DOHH2 (cell line): ENCODE results near the gene GPRIN3.

Source experiments
- H3F3A ChIP-seq: fragments of 200-600 bp; sonication (generic), shearing (Covaris generic); 2 replicates; pipeline ENCODE4 v1.6.0; 2016; ENCODE audit warnings: antibody characterized with exemption, mild to moderate bottlenecking; ENCODE audit not compliant: control insufficient read depth, insufficient read depth
- H3K27ac ChIP-seq: fragments of 200-600 bp; sonication (generic); 2 replicates; pipeline ENCODE4 v1.5.1; 2014; ENCODE audit warnings: low read depth, mild to moderate bottlenecking, low read length, moderate library complexity
- H3K27me3 ChIP-seq: fragments of 200-600 bp; sonication (generic); 2 replicates; pipeline ENCODE4 v1.6.1; 2014; ENCODE audit warnings: mild to moderate bottlenecking, low read length, mixed read lengths; ENCODE audit not compliant: control insufficient read depth
- H3K36me3 ChIP-seq: fragments of 200-600 bp; sonication (generic); 2 replicates; pipeline ENCODE4 v1.6.1; 2014; ENCODE audit warnings: mild to moderate bottlenecking, low read length, moderate library complexity, mixed read lengths; ENCODE audit not compliant: control insufficient read depth
- H3K4me1 ChIP-seq: fragments of 200-600 bp; sonication (generic); 2 replicates; pipeline ENCODE4 v1.6.1; 2014; ENCODE audit warnings: mild to moderate bottlenecking, low read length, mixed read lengths; ENCODE audit not compliant: control insufficient read depth
- H3K4me2 ChIP-seq: fragments of 200-600 bp; sonication (generic); 2 replicates; pipeline ENCODE4 v1.6.0; 2014; ENCODE audit warnings: mild to moderate bottlenecking, low read length, moderate library complexity
- H3K4me3 ChIP-seq: fragments of 200-600 bp; sonication (generic); 2 replicates; pipeline ENCODE4 v1.5.1; 2014; ENCODE audit warnings: mild to moderate bottlenecking, low read length, mixed read lengths
- H3K79me2 ChIP-seq: fragments of 200-600 bp; sonication (generic); 2 replicates; pipeline ENCODE4 v1.6.1; 2014; ENCODE audit warnings: mild to moderate bottlenecking, low read length, mixed read lengths; ENCODE audit not compliant: control insufficient read depth
- H3K9me2 ChIP-seq: fragments of 200-600 bp; sonication (generic); replicated peaks from 2 replicates; pipeline ENCODE4 v1.6.1; 2014; ENCODE audit warnings: mild to moderate bottlenecking, low read length, mixed read lengths; ENCODE audit not compliant: control insufficient read depth
- H3K9me3 ChIP-seq: fragments of 200-600 bp; sonication (generic); 2 replicates; pipeline ENCODE4 v1.6.1; 2014; ENCODE audit warnings: antibody characterized with exemption, low read length, mixed read lengths; ENCODE audit not compliant: control insufficient read depth, insufficient read depth
- H4K20me1 ChIP-seq: fragments of 200-600 bp; sonication (generic); 2 replicates; pipeline ENCODE4 v1.6.0; 2014; ENCODE audit warnings: low read depth, mild to moderate bottlenecking, antibody characterized with exemption, low read length, moderate library complexity; ENCODE audit not compliant: control insufficient read depth, insufficient read depth
- CTCF ChIP-seq: fragments of 200-600 bp; sonication (generic); IDR thresholded peaks from one replicate; pipeline ENCODE4 v1.5.1; 2014; ENCODE audit warnings: antibody characterized with exemption, mild to moderate bottlenecking, low read depth, low read length; ENCODE audit not compliant: poor library complexity, severe bottlenecking
- EZH2phosphoT487 ChIP-seq: fragments of 200-600 bp; sonication (generic); IDR thresholded peaks from 2 replicates; pipeline ENCODE4 v1.6.1; 2017; ENCODE audit warnings: borderline replicate concordance, mild to moderate bottlenecking, antibody characterized with exemption, low read length, moderate library complexity, mixed read lengths

The GPRIN3 gene

GRCh38 chr4:89249313-89249712 is 58.3 kb downstream of the GPRIN3 start:
- Histone ChIP-seq H3K4me2 (no peak overlapping the region), H3K27me3 (0 out of 2 replicates have a peak, but pooled peaks cover 3% of the 10 kb centered on the region), H3K9me2 (no peaks in the 10 kb centered on the region), H3K9me3 (no peaks in the 10 kb centered on the region), H3K4me1 (no peaks in the 10 kb centered on the region), H3F3A (no peaks in the 10 kb centered on the region), H4K20me1 (no peaks in the 10 kb centered on the region), H3K4me3 (no peak overlapping the region), H3K36me3 (no peaks in the 10 kb centered on the region), H3K27ac (no peak overlapping the region), H3K79me2 (no peaks in the 10 kb centered on the region)
- TF ChIP-seq CTCF (no peak), EZH2phosphoT487 (no peak)

GRCh38 chr4:89248879-89249281 is 58.7 kb downstream of the GPRIN3 start:
- no peaks in the 10 kb centered on the region for H3K79me2 ChIP-seq
- H3F3A ChIP-seq: no peaks in the 10 kb centered on the region
- H4K20me1 ChIP-seq: no peaks in the 10 kb centered on the region
- no peak overlapping the region for H3K4me3 ChIP-seq
- no peak overlapping the region for H3K4me2 ChIP-seq
- TF ChIP-seq EZH2phosphoT487: no peak
- TF ChIP-seq CTCF: no peak
- no peaks in the 10 kb centered on the region for H3K36me3 ChIP-seq
- H3K9me3 ChIP-seq: no peaks in the 10 kb centered on the region
- no peak overlapping the region for H3K27ac ChIP-seq
- H3K9me2 ChIP-seq: no peaks in the 10 kb centered on the region
- 0 out of 2 replicates have a peak, but pooled peaks cover 3% of the 10 kb centered on the region for H3K27me3 ChIP-seq
- no peaks in the 10 kb centered on the region for H3K4me1 ChIP-seq

- no peak overlapping the region for H3K4me2 ChIP-seq
These were observed 59.6 kb downstream of the GPRIN3 start for GRCh38 chr4:89247951-89248350.

More at GRCh38 chr4:89247951-89248350, 59.6 kb downstream of the GPRIN3 start:
- H3K27ac ChIP-seq: no peak overlapping the region
- no peaks in the 10 kb centered on the region for H3K36me3 ChIP-seq
- H3K9me3 ChIP-seq: no peaks in the 10 kb centered on the region
- no peak for TF ChIP-seq EZH2phosphoT487
- TF ChIP-seq CTCF: no peak
- no peaks in the 10 kb centered on the region for H3K79me2 ChIP-seq
- H3K9me2 ChIP-seq: no peaks in the 10 kb centered on the region
- H3F3A ChIP-seq: no peaks in the 10 kb centered on the region
- no peaks in the 10 kb centered on the region for H3K4me1 ChIP-seq
- 0 out of 2 replicates have a peak, but pooled peaks cover 3% of the 10 kb centered on the region for H3K27me3 ChIP-seq
- no peak overlapping the region for H3K4me3 ChIP-seq
- H4K20me1 ChIP-seq: no peaks in the 10 kb centered on the region
